HG03565 (cell line): Measurements from ENCODE around the gene AHSA1.

Experiments used
- ATAC-seq: cut with Tn5 transposase; IDR thresholded peaks from one replicate; pipeline ENCODE4 v1.9.1; 2021; ENCODE audit warnings: mild to moderate bottlenecking, moderate library complexity; ENCODE audit not compliant: unreplicated experiment

AHSA1 gene

DNA sequence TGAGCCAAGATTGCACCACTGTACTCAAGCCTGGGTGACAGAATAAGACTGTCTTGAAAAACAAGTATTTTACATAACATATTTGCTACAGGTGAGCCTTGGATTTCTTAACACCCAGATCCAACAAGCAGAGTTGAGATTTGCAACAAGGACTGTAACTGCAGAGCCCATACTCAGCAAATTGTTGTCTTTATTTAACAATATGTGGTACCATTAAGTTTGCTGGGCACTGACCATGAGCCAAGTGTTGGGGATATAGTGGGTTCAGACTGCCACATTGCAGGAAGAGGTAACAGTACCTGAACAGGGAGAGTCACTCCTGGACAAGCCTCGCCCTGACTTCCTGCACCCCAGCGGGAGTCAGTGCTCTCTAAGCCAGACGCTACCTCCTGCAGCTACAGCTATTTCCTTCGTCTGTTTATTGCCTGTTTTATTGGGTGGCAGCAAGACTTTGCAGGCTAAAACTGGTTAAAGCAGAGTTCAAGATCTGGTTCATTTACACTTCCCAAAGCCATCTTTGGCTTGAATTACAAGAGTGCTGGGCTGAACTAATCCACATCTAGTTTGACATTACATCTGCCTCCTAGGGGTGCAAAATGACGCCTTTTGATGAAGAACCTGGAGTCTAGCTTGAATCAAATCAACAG is 12.5 kb downstream of the AHSA1 start:
- no peak for ATAC-seq

DNA sequence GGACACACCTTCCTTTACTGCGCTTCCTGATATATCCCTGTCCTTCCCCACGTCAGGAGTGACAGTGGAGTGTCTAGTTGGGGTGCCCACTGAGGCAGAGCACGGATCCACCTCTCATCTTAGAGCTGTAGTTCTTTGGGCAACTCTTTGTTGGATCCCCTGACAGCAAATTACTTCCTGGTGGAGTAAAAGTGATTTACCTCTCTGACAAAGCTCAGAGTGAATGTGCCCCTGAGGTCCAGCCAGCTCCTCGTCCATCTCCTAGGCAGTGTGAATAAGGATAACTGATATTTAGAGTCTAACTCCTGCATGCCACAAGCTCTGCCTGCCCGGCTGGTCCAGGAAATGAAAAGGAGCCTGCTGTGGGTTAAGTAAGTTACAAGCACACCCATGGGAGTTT is 16.0 kb downstream of the AHSA1 start:
- no peak for ATAC-seq

DNA sequence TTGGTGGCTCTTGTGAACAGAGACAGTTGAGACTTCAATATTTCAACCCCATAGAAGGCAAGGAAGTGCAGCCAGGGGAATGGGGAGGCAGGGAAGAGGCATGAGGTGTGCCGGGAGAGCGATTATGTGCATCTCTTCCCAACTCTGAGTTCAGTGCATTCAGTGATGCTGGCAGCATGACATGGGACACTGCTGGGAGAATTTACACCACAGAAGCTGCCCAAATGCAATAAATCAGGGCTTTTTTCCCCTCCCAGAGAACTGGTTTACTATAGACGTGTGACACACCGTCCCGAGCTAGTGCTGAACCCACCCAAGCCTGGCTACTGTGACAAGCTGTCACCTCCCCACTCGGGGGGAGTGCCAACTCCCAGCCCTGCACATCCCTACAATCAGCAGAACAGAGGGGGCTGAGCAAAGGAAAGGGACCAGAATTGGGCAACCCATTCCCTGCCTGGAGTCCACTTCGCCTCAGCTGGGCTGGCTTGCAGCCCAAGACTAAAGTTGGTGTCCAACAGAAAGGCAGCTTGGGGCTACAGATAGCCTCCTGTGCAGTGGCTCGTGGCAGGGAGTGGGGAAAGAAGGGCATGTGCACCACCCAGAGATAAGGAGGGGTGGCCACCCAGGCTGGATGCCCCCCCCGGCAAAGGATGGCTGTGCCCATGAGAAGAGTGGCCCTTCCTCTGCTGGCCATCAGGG is 16.7 kb downstream of the AHSA1 start:
- no peak for ATAC-seq

DNA sequence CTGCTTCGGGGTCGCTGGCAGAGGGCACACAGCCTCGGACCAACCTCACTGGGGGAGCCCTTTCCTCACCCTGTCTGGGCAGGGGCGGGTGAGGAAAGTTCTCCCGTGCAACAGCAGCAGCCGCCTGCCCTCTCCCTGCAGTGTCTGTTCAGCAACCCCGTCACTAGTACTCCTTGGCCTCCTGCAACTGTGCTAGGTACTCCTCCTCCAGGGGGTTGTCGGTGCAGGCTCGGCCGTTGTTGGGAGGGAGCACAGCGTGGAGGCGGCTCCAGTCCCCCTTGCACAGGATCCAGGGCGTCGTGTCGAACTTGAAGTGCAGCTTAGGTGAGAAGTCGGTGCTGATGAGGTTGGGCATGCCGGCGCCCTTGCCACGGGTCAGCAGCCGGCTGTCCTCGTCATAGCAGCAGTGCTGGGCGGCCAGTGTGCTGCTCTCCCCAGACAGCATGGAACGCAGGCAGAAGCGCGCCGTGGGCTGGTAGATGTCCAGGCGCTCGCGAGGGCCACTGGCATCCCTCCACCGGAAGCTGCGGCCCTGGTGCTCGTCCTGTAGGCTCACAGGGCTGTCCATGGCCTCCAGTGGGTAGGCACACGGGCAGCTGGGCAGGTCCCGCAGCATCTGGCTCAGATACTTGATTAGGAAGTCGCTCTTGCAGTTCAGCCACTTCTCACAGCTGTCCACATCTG is 17.7 kb downstream of the AHSA1 start:
- ATAC-seq = no peak

DNA sequence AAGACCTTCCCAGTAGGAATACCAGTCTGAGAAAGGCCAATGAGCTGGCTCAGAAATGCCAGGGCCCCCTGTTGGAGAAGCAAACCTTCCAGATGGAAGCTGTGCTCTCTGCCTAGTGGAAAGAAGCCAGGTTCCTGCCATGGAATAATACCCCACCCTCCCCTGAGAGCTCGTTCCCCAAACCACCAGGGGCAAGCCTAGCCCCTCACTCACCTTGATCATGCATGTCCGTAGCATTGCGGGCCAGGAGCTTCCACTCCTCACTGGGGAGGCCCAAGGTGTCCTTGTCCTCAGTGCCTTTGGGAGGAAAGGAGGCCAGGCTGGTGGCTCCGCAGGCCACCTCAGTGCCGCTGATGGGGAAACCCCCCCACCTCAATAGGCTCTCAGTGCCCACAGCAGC is 20.1 kb downstream of the AHSA1 start:
- no peak for ATAC-seq

DNA sequence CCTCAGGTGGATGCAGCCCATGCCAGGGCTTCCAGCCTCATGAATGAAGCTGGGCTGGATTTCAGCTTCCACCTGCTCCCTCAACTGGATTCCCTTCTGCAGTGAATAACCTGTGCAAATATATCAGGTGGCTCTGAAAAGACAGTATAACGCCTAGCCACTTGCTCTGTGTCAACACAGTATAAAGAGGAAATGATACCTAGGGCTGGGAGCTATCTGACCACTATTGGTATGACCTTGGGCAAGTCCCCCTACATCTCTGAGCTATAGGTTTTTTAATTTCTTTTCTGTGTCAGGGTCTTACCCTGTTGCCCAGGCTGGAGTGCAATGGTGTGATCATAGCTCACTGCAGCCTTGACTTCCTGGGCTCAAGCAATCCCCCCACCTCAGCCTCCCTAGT is 20.9 kb downstream of the AHSA1 start:
- ATAC-seq = peak; percentile 94

DNA sequence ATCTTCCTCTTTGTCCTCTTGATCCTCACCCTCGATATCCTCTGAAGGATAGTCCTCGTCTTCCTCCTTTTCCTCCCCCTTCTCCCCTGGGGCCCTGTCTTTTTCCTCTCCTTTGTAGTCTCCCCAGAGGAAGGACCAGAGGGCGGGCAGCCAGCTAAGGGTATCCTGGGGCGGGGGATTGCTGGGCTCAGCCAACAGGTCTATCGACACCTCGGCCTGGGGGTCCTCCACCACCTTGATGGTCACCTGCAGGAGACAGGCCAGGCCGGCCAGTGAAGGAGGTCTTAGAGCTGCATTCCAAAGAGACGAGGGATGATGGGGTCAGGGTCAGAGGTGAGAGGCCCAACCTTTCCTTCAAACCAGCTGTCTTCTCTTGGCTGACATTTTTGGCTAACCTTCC is 24.5 kb downstream of the AHSA1 start:
- no peak for ATAC-seq

DNA sequence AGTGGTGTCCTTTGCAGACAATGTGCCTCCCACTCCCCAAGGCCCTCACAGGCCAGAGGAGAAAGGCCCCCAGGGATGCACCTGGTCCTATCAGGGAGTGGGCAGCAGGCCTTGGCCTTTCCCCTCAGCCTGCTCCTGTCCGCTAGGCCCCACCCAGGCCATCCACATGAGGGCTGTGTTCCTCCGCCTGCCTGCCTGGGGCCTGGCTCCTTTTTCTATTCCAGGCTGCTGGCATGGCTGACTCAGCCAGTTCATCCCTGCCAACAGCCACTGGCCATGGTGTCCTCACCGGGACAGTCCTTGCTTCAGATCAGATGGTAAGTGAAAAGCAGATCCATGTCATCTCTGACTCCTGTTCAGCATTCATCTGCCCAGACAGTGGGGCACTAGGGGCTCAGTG is 27.4 kb downstream of the AHSA1 start:
- no peak for ATAC-seq

DNA sequence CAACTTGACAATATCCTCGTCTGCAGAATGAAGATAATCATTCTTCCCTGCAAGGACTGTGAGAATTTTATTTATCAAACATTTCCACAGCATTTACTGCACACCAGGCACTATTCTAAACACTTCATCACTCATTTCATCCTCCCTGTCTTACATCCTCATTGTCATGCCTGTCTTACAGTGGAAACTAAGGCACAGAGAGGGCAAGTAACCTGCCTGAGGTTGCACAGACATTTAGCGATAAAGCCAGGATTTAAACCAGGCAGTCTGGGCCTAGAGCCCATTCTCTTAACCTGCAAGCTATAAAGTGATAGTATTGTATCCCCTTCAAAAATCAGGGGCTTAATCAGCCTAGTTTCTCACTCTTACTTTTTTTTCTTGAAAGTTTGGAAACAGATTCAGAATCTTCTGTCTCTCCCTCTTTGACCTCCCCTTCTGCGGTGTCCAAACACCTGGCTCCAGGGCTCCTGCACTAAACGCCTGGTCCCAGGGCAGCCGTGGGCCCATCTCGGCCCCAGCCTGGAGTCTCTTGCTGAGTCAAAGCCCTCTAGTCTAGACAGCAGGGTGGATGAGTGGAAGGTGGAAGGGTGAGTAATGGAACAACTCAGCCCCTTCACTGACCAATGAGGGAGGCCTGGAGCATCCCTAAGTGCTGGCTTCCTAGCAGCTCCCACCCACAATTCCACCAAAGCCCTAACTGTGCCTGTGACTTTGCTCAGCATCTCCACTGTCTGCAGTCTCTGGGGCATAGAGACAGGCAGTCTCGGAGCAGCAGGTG is 28.2 kb downstream of the AHSA1 start:
- ATAC-seq = no peak

DNA sequence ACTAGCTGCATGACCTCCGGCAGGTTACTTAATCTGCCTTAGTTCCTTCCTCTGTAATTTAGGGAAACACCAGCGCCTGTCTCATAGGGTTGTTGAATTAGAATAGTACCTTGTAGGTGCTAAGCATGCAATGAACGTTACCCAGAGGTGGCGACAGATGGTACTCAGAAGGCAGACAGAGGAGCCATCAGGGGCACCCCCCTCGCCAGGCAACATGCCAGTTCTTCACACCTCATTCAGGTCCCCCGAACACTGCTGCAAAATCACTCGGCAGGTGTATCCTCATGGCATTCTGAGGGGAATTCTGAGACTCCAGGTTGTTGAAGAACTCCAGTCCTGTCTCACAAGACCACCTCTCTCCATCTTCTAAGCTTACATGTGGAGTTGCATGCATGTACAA is 30.7 kb downstream of the AHSA1 start:
- no peak for ATAC-seq

DNA sequence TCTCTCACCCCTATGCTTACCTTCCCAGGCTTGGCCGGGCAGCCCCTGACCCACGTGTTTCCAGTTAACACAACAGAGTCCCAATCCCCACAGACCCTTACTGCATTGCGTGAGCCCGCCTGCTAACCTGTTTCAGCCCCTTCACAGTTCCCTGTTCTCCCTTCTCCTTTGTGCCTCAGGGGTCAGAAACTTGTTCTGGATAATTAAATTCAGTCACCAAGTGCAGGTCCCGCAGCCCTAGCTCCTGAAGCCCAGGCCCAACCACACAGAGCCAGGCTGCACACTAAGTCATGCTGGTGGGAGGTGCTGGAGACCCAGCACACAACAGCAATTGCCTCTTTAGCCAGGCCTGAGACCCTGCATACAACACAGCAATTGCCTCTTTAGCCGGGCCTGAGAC is 31.1 kb downstream of the AHSA1 start:
- ATAC-seq = no peak

DNA sequence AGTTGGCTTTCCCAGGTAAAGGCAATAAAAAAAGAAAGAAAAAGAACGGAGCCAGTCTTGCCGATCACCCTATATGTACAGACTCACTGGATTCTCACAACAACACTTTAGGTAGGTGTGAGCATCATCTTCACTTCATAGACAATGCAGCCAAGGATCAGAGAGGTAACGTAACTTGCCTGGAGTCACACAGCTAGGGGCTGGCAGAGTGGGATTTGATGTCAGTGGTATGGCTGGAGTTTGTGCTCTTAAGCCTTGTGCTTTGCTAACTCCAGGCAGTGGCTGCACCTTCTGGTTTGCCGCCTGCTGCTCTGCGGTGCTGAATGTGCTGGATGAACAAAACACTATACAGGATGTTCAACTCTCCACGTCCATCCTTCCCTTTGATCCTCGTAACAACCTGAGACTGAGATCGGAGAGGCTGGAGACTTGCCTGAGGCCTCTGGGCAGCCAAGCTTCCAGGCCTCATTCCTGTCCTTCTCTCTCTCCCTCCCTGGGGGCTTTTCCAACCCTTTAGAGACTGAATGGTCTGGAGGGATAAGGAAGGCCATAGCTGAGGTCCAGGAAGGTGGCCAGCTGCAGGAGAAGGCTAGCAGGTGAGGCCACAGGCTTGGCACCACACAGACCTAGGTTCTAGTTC is 32.6 kb downstream of the AHSA1 start:
- no peak for ATAC-seq

DNA sequence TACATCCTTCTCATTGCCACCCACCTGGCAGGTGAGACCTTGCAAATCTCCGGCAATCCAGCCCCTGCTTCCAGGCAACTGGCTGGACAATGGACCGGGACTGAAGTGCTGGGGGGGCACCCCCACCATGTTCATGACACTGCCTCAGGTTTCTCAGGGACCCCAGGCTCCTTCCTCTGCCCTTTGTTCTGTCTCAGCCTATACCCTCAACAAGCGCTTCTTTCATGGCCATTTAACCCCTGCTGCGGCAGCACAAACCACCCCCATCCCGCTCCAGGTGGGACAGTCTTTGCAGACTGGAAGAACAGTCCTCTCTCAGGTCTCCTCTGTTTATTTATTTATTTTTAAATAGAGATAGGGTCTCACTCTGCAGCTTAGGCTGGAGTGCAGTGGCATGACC is 33.2 kb downstream of the AHSA1 start:
- ATAC-seq = no peak

DNA sequence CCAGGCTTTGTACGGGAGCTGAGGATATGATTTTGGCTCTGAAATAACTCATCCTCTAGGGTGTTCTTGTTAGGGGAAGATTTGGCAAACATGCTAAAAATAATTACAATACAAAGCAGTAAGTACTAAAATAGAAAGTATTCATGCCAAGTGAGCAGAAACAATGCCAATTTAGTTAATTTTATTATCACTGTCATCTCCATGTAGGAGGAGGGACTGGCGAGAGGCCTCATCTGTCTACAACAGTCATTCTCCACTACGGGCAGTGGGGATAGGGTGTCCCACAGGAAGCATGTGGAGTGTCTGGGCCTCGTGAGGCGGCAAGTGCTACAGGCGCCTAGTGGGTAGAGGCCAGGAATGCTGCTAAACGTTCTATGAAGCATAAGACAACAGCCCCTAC is 37.4 kb downstream of the AHSA1 start:
- no peak for ATAC-seq

DNA sequence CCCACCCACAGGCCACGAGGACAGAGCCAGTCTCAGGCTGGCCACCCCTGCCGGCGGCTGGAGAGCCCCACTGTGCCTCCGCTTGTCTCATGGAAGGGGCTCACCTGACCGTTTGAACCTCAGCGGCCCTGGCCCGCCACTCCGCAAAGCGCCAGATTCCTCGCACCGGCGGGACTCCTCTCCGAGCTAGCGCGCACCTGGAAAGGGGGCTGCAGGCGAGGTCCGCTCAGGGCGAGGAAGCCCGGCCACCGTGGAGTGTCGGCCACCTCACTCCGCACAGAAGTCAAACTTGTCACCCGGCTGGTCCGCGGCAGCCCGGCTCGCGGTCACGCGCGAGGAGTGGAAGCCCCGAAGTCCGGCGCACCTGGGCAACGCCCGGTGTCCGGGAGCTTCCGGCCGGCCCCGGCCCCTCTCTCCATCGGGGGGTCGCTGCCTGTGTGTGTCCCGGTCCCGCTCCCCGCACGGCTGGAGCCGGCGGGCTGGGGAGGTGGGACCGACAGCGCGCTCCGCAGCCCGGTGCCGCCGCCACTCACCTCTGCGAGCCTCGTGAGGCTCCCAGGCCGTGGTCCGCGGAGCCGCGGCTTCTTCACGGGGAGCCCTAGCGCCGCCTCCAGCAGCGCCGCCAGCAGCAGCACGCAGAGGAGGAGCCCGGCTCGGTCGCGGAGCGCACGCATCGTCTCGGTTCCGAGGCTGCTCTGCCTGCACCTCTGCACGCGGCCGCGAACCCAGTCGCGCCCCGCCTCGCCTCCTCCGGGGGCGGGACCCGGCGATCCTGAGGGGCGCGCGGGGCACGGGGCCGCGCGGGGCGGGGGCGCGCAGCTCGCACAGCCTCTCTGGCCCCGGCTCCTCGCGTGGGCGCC is 40.5 kb downstream of the AHSA1 start, which contains the start of gene ISM2:
Gene ISM2, minus strand, starts transcription at position 697 of the 860 bp plus-strand sequence. Its CDS starts 23 bp downstream, at position 674.
- ATAC-seq = peak; percentile 56

DNA sequence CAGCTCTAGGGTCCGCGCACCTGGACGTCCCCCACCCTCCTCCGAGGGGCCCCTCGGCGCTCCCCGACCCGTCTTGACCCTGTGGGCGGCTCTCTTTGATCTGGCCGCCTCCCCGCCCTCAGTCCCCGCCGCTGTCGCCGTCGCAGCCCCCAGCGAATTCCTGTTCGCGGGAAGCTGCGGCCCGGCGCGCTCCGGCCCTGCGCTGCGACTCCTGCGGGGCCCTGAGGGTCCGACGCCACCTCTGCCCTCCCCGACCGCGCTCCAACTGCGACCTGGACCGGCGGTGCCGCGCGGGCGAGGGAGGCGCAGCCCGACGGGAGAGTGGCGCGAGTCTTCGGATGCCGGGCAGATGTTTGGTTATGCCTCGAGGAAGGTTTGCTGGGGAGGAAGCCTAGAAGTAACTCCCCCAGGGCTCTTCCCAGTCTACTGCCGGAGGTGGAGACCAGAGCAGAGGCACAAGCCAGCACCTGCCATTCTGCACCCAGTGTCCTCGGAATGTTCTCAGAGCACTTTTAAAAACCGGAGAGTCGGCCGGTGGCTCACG is 41.2 kb downstream of the AHSA1 start:
- peak; percentile 14 for ATAC-seq

DNA sequence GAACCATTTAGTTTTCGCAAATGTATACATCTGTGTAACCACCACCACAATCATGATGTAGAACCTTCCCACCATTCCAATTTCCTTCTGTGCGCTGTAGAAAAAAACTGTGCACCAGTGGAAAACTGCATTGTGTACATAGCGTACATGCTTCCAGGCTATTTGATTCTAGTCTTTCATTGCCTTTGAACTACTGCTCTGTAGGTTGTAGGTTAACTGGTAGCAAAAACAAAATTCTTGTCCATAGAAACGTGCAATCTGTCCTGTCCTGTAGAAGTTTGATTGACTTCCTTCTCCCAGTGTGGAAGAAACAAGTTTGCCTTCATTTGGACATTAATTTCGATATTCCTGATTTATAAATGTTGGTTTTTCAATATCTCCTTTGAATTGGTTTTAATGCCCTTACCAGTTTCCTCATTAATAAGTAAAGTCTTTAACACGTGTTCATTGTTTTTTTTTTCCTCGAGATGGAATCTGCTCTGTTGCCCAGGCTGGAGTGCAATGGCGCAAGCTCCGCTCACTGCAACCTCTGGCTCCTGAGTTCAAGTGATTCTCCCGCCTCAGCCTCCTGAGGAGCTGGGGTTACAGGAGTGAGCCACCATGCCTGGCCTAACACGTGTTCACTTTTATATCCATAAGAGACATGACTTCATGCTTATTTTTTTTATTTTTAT is 44.4 kb downstream of the AHSA1 start:
- ATAC-seq = no peak

DNA sequence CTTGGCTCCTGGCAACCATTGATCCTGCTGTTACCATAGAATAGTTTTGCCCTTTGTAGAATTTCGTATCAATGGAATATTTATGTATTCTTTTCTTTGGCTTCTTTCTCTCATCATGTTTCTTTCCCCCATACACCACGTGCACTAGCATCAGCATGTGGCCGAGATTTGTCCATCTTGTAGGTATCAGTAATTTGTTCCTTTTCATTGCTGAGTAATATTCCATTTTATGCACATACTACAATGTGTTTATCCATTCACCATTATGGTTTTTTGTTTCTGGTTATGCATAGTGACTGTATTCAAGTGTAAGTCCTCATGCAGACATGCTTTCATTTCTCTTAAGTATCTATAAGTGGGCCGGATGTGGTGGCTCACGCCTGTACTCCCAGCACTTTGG is 45.2 kb downstream of the AHSA1 start:
- no peak for ATAC-seq

DNA sequence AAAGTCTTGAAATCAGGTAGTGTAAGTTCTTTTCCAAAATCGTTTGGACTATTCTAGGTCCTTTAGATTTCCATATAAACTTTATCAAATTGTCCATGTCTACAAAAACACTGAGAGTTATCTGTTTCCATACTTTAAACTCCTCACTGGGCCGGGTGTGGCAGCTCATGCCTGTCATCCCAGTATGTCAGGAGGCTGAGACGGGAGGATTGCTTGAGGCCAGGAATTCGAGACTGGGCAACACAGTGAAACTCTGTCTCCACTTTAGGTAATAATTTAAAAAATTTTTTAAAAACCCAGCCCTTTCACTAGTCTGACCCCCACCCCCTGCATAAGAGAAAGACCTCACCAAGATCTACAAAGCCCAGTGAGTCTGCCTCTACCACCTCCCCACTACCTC is 47.1 kb downstream of the AHSA1 start:
- no peak for ATAC-seq
